MCF 10A (cell line): ENCODE results near the gene BMP2. TPM values are rescaled to one million over a fixed set of nuclear protein-coding genes. Genes with fewer than 3 reads are reported as not detected.

Experiments
- BruUV-seq: library from RNA; stranded (reverse); fragments of 400-500 nt; replicated peaks from 2 replicates; lab custom pipeline; 2021; lab: Mats Ljungman, UMichigan
- CTCF ChIA-PET: fragments of 300-600 bp; sonication (Branson Sonifier 250); formaldehyde crosslinking; extraction: SDS; loops from one replicate; lab custom pipeline; 2021; ENCODE audit warnings: antibody characterized with exemption, inconsistent platforms; lab: Yijun Ruan, JAX
- POLR2A ChIA-PET: fragments of 300-600, 350-650 bp; sonication (Branson Sonifier 250); formaldehyde crosslinking; extraction: SDS; loops from one replicate; lab custom pipeline; 2020; ENCODE audit warnings: antibody characterized with exemption, inconsistent platforms; lab: Yijun Ruan, JAX
- DNase-seq: peaks from one replicate; pipeline ENCODE4 v3.0.0-alpha.2; 2018; ENCODE audit not compliant: unreplicated experiment
- H3K27ac Mint-ChIP-seq: one replicate; pipeline ENCODE4 v1.8.0; 2022; ENCODE audit warnings: mild to moderate bottlenecking, low read depth, mixed read lengths; ENCODE audit not compliant: unreplicated experiment
- H3K27me3 Mint-ChIP-seq: one replicate; pipeline ENCODE4 v1.8.0; 2022; ENCODE audit warnings: mixed read lengths; ENCODE audit not compliant: insufficient read depth, unreplicated experiment
- H3K36me3 Mint-ChIP-seq: one replicate; pipeline ENCODE4 v1.8.0; 2022; ENCODE audit warnings: mild to moderate bottlenecking, moderate library complexity, mixed read lengths; ENCODE audit not compliant: insufficient read depth, unreplicated experiment
- H3K4me1 Mint-ChIP-seq: one replicate; pipeline ENCODE4 v1.8.0; 2022; ENCODE audit warnings: mixed read lengths; ENCODE audit not compliant: insufficient read depth, unreplicated experiment
- H3K4me3 Mint-ChIP-seq: one replicate; pipeline ENCODE4 v1.8.0; 2022; ENCODE audit warnings: mild to moderate bottlenecking, moderate library complexity, mixed read lengths; ENCODE audit not compliant: unreplicated experiment
- H3K9me3 Mint-ChIP-seq: one replicate; pipeline ENCODE4 v1.8.0; 2022; ENCODE audit warnings: mixed read lengths; ENCODE audit not compliant: unreplicated experiment
- intact Hi-C: fragments of 100-400 bp; cut with micrococcal nuclease; formaldehyde crosslinking; loops from 2 replicates; pipeline ENCODE4 v1.14.1; 2022
- total RNA-seq: library from RNA; stranded (reverse); gene quantifications from 2 replicates; pipeline ENCODE4 v1.2.3, GENCODE V29; 2022
- TF ChIP-seq, protein P1 (sequence below): fragments of 200-600 bp; IDR thresholded peaks from one replicate; pipeline ENCODE4 v1.8.0; 2022; ENCODE audit warnings: antibody characterized with exemption, mild to moderate bottlenecking; ENCODE audit not compliant: unreplicated experiment

BMP2 gene
- total RNA-seq, 1 experiment from 2014 or later: 6.7 TPM

DNA sequence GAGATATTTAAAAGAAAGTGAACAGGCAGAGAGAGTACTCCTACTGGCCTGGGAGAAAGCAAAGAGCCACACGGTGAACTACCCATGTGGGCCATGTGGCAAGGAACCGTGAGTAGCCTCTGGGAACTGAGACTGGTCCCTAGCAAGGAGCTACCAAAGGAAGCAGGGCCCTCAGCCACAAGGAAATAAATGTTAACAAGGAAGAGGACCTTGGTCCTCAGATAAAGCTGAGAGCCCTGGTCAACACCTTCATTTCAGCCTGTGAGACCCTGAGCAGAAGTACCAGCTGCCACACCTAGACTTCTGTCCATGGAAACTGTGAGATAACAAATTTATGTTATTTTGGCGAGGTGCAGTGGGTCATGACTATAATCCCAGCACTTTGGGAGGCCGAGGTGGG is 25.3 kb downstream of the BMP2 start:
- H3K36me3 Mint-ChIP-seq: no peaks in the 10 kb centered on the region
- BruUV-seq: no TSS peak
- ChIA-PET POLR2A (interaction anchor here (0.8 kb wide), 1 partner anchor 10 kb away, joined by 4 read pairs; no protein-coding TSS in a partner anchor), CTCF (interaction anchor here (0.6 to 1.6 kb wide), 14 partner anchors 8 to 1919 kb away, joined by 3 to 6 read pairs (median 4); partner anchors contain the start of gene BMP2)
- TF ChIP-seq, protein P1, sequence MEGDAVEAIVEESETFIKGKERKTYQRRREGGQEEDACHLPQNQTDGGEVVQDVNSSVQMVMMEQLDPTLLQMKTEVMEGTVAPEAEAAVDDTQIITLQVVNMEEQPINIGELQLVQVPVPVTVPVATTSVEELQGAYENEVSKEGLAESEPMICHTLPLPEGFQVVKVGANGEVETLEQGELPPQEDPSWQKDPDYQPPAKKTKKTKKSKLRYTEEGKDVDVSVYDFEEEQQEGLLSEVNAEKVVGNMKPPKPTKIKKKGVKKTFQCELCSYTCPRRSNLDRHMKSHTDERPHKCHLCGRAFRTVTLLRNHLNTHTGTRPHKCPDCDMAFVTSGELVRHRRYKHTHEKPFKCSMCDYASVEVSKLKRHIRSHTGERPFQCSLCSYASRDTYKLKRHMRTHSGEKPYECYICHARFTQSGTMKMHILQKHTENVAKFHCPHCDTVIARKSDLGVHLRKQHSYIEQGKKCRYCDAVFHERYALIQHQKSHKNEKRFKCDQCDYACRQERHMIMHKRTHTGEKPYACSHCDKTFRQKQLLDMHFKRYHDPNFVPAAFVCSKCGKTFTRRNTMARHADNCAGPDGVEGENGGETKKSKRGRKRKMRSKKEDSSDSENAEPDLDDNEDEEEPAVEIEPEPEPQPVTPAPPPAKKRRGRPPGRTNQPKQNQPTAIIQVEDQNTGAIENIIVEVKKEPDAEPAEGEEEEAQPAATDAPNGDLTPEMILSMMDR: no peak
- no peak overlapping the region for H3K4me3 Mint-ChIP-seq
- no peaks in the 10 kb centered on the region for H3K4me1 Mint-ChIP-seq
- no peak overlapping the region for H3K27ac Mint-ChIP-seq
- H3K27me3 Mint-ChIP-seq: no peaks in the 10 kb centered on the region
- no peak for DNase-seq
- H3K9me3 Mint-ChIP-seq: no peaks in the 10 kb centered on the region
- intact Hi-C loops: no loop called here

DNA sequence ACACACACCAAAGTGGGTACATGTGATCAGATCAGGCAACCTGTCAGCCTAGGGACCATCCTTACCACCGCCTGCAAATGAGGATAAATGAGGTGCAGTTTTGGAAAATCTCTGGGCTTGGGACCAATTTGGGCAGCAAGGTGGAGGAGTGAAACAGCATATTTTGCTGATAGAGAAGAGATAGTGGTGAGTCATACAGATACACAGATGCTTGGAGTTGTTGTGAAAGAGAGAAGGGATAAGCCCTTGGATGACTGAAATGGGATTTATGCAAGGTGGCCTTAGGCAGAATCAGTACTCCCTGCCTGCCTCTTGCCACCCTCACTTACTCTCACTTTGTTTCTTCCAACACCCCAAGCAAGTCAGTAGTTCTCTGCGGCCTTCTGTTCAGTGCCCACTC is 34.7 kb downstream of the BMP2 start:
- POLR2A ChIA-PET: interaction anchor here (1.4 to 1.8 kb wide), 2 partner anchors 9 to 34 kb away, joined by 4 read pairs; no protein-coding TSS in a partner anchor

GRCh38 chr20:6806275-6806674 is 38.8 kb downstream of the BMP2 start:
- no peaks in the 10 kb centered on the region for H3K36me3 Mint-ChIP-seq
- peak; percentile 20 for DNase-seq
- no peak overlapping the region for H3K27ac Mint-ChIP-seq
- intact Hi-C loops: no loop called here
- H3K9me3 Mint-ChIP-seq: peaks cover 7% of the 10 kb centered on the region
- H3K27me3 Mint-ChIP-seq: no peaks in the 10 kb centered on the region
- TF ChIP-seq, protein P1: no peak
- H3K4me1 Mint-ChIP-seq: peaks cover 11% of the 10 kb centered on the region
- BruUV-seq: no TSS peak
- H3K4me3 Mint-ChIP-seq: no peak overlapping the region
- ChIA-PET POLR2A (no interaction called here), CTCF (no interaction called here)

More for the DNA sequence above, 34.7 kb downstream of the BMP2 start:
- Mint-ChIP-seq H3K27me3 (no peaks in the 10 kb centered on the region), H3K27ac (peak overlapping the region; percentile 68), H3K9me3 (peaks cover 7% of the 10 kb centered on the region), H3K4me1 (peaks cover 11% of the 10 kb centered on the region), H3K4me3 (no peak overlapping the region), H3K36me3 (no peaks in the 10 kb centered on the region)
- no TSS peak for BruUV-seq
- DNase-seq: peak; percentile 47
- CTCF ChIA-PET: interaction anchor here (1.3 kb wide), 1 partner anchor 20 kb away, joined by 5 read pairs; no protein-coding TSS in a partner anchor
- intact Hi-C loops: no loop called here
- TF ChIP-seq, protein P1: no peak

- intact Hi-C loops: no loop called here
- BruUV-seq: no TSS peak
- H3K4me1 Mint-ChIP-seq: no peaks in the 10 kb centered on the region
- H3K27me3 Mint-ChIP-seq: no peaks in the 10 kb centered on the region
- H3K4me3 Mint-ChIP-seq: no peak overlapping the region
- ChIA-PET CTCF (interaction anchor here (0.6 to 0.8 kb wide), 2 partner anchors 8 to 75 kb away, joined by 3 to 4 read pairs; no protein-coding TSS in a partner anchor), POLR2A (interaction anchor here (0.7 kb wide), 1 partner anchor 10 kb away, joined by 3 read pairs; no protein-coding TSS in a partner anchor)
- DNase-seq: no peak
- H3K9me3 Mint-ChIP-seq: no peaks in the 10 kb centered on the region
- no peak overlapping the region for H3K27ac Mint-ChIP-seq
- H3K36me3 Mint-ChIP-seq: peaks cover 2% of the 10 kb centered on the region
- TF ChIP-seq, protein P1: no peak
Observed at GRCh38 chr20:6811262-6812035, 44.0 kb downstream of the BMP2 start.
